PFSK-1 (cell line): ENCODE data around the gene POU1F1.

Experiments used
- FOXP2 ChIP-seq: optimal IDR thresholded peaks from 2 replicates; pipeline ENCODE3; 2011; ENCODE audit warnings: borderline replicate concordance, control low read depth, inconsistent platforms; ENCODE audit not compliant: insufficient read depth; ENCODE audit errors: extremely low read length, extremely low read depth
- POLR2AphosphoS5 ChIP-seq: IDR thresholded peaks from 2 replicates; pipeline ENCODE4 v1.6.1; 2012; ENCODE audit warnings: low read depth, mild to moderate bottlenecking, control low read depth, low read length, moderate library complexity
- SIN3A ChIP-seq: IDR thresholded peaks from 2 replicates; pipeline ENCODE4 v1.6.1; 2012; ENCODE audit warnings: mild to moderate bottlenecking, low read length, moderate library complexity, borderline replicate concordance; ENCODE audit not compliant: insufficient read depth
- TAF1 ChIP-seq: IDR thresholded peaks from 2 replicates; pipeline ENCODE4 v1.6.1; 2012; ENCODE audit warnings: low read length, control low read depth, borderline replicate concordance; ENCODE audit not compliant: insufficient read depth
- TF ChIP-seq, protein P1 (sequence below), 2 experiments: IDR thresholded peaks; 2 replicates each; pipeline versions ENCODE4 v1.6.1 to v1.8.0; 2011 to 2012; ENCODE audit warnings: low read depth in 2 of 2, low read length in 2 of 2, control low read depth in 1 of 2, inconsistent platforms in 1 of 2, mild to moderate bottlenecking in 1 of 2, moderate library complexity in 1 of 2; ENCODE audit not compliant: insufficient read depth in 1 of 2

POU1F1 gene

DNA sequence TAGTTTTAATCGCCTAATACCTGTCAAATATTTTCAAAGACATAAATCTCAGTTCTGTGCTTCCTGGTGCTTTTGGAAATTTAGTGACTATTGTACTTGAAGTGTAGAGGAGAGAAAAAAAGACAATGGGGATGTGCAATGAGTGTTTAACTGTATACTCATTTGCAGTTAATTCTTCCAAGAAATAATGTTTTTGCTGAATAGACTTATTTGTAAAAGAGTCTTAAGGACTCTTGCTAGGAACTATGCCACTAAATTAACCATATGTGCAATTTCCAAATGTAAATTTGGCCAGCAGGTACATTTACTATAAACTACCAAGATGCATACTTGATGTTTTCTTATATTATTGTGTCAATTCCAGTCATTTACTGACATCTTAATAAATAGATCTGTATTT lies 47.3 kb downstream of the POU1F1 start:
- TF ChIP-seq SIN3A (no peak), FOXP2 (no peak), TAF1 (no peak)
- TF ChIP-seq, protein P1, sequence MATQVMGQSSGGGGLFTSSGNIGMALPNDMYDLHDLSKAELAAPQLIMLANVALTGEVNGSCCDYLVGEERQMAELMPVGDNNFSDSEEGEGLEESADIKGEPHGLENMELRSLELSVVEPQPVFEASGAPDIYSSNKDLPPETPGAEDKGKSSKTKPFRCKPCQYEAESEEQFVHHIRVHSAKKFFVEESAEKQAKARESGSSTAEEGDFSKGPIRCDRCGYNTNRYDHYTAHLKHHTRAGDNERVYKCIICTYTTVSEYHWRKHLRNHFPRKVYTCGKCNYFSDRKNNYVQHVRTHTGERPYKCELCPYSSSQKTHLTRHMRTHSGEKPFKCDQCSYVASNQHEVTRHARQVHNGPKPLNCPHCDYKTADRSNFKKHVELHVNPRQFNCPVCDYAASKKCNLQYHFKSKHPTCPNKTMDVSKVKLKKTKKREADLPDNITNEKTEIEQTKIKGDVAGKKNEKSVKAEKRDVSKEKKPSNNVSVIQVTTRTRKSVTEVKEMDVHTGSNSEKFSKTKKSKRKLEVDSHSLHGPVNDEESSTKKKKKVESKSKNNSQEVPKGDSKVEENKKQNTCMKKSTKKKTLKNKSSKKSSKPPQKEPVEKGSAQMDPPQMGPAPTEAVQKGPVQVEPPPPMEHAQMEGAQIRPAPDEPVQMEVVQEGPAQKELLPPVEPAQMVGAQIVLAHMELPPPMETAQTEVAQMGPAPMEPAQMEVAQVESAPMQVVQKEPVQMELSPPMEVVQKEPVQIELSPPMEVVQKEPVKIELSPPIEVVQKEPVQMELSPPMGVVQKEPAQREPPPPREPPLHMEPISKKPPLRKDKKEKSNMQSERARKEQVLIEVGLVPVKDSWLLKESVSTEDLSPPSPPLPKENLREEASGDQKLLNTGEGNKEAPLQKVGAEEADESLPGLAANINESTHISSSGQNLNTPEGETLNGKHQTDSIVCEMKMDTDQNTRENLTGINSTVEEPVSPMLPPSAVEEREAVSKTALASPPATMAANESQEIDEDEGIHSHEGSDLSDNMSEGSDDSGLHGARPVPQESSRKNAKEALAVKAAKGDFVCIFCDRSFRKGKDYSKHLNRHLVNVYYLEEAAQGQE (IDR thresholded peaks at IDR 0.05; ENCODE audit: insufficient read depth in 1 of 2, low read depth in 2 of 2, low read length in 2 of 2), result no peak

DNA sequence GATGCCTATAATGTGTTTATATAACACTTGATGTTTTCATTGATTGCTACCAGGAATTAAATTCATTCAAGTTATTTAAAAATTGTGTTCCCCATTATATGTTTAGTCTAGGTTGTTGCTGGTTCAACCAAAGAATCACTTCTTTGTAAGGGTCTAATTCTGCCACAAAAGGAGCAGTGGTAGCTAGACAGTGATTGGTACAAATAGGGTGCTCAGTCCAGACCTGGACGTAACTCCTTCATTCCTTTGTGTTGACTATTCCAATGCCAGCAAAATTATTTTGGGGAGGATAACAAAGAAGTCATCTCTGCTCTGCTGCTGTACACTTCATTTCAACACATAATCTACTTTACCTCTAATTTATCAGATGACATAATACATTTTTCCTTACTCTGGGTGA lies 48.1 kb downstream of the POU1F1 start:
- TF ChIP-seq TAF1 (no peak), FOXP2 (no peak), POLR2AphosphoS5 (no peak), SIN3A (no peak)
- TF ChIP-seq, protein P1 (IDR thresholded peaks at IDR 0.05; ENCODE audit: insufficient read depth in 1 of 2, low read depth in 2 of 2, low read length in 2 of 2), result no peak

DNA sequence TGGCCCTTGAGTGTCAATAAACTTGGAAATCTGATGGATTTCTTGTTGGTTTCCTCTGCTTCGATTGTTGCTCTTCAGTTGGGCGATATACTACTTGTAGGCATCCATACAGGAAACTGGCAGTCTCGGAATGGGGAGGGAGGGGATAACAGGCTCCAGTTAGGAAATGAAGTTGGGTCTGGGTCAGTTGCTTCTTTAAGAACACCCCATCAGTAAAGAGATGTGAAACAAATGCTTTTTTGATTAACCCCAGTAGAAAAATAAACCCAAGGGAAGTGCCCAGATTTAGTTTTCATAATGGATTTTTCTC lies 48.6 kb downstream of the POU1F1 start:
- no peak for TF ChIP-seq POLR2AphosphoS5
- TF ChIP-seq, protein P1 (IDR thresholded peaks at IDR 0.05; ENCODE audit: insufficient read depth in 1 of 2, low read depth in 2 of 2, low read length in 2 of 2), result no peak
- no peak for TF ChIP-seq TAF1
- TF ChIP-seq SIN3A, result no peak
- no peak for TF ChIP-seq FOXP2

DNA sequence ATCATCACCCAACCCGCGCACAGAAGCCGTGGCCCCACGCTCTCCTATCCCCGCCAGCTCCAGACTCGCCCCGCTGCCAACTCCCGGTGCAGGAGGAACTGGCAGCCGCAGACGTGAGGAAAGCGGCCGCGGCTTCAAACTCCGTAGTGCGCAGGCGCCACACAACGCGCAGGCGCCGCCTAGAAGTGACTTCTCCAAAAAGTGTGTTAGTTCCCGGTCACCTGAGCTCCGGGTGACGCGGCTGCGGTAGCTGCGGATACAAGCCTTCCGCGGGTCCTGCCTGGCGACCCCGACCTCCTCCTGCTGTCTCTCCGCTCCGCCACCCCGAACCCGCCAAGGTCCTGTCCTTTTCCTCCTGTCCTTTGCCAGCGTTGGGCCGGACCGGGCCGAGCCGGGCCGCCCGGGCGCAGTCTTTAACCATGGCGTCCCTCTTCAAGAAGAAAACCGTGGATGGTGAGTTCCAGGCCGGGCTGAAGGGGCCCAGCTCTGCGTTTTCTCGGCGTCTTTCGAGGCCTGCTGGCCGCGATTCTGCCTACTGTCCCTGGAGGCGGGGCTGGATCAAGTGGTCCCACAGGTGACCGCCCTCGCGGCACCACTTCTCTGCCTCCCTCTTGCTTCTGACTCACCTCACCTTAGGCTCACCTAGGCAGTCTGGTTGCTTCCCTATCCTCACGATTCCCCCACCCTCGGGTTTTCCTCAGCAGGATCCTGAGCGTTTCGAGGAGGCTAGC lies 49.1 kb downstream of the POU1F1 start, which contains the start of gene CHMP2B:
Gene CHMP2B (plus strand): TSS at position 206 of the 731 bp plus-strand sequence. CDS start 214 bp downstream, at position 420.
- TF ChIP-seq, protein P1 (IDR thresholded peaks at IDR 0.05; ENCODE audit: insufficient read depth in 1 of 2, low read depth in 2 of 2, low read length in 2 of 2), result peak in 1 of 2 experiments; percentile 39; a peak in 1 of 4 replicates
- TF ChIP-seq TAF1, result peak; percentile 65; the same call in 1 of the 2 replicates
- no peak for TF ChIP-seq SIN3A
- peak; percentile 68; the same call in 1 of the 2 replicates for TF ChIP-seq POLR2AphosphoS5
- TF ChIP-seq FOXP2, result no peak

DNA sequence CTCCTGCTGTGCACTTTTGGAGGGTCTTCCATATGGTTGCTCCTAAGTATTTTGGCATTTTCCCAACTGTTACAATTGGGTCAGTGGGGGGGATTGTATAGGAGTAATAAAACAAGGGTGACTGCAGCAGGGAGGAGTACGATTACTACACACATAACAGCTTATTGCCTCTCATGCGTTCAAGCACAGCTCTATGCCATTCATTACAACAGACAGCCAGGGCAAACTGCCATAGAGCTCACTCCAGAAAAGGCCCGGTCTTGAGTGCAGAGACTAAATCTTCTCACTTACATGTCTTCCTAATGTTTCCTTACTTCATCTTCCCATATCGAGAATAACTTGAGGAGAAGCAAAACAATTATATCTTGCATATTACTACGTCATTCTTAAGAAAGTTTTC lies 50.7 kb downstream of the POU1F1 start:
- no peak for TF ChIP-seq TAF1
- TF ChIP-seq, protein P1 (IDR thresholded peaks at IDR 0.05; ENCODE audit: insufficient read depth in 1 of 2, low read depth in 2 of 2, low read length in 2 of 2), result no peak
- no peak for TF ChIP-seq POLR2AphosphoS5
- TF ChIP-seq SIN3A, result no peak
- no peak for TF ChIP-seq FOXP2
